Activated CD8-positive, alpha-beta T cell treated with anti-CD3 and anti-CD28 coated beads, Interleukin-2, amount 10 ng/mL, durations not matched to agents 7 days and 5 days (primary cell): ENCODE data around the gene GYS2. TPM values are rescaled to one million over a fixed set of nuclear protein-coding genes. Genes with fewer than 3 reads are reported as not detected.

Experiments used
- ATAC-seq: fragments of 150-1000 bp; cut with Tn5 transposase; one replicate; pipeline ENCODE4 v1.10.0; 2021; ENCODE audit warnings: moderate library complexity
- CTCF ChIA-PET: fragments of 350-600 bp; sonication (Branson Sonifier 250); formaldehyde crosslinking; loops from one replicate; lab custom pipeline; 2021; ENCODE audit warnings: antibody characterized with exemption; lab: Charles Lee
- POLR2A ChIA-PET: fragments of 350-600 bp; sonication (Branson Sonifier 250); formaldehyde crosslinking; loops from one replicate; lab custom pipeline; 2021; ENCODE audit warnings: antibody characterized with exemption; lab: Charles Lee
- DNase-seq: peaks from one replicate; pipeline ENCODE4 v3.0.0-alpha.2; 2020
- H3K27ac Mint-ChIP-seq: one replicate; pipeline ENCODE4 v1.8.0; 2021; ENCODE audit warnings: mild to moderate bottlenecking, mixed read lengths
- H3K27me3 Mint-ChIP-seq: one replicate; pipeline ENCODE4 v1.8.0; 2021; ENCODE audit warnings: low read depth, mixed read lengths
- H3K36me3 Mint-ChIP-seq: one replicate; pipeline ENCODE4 v1.8.0; 2021; ENCODE audit warnings: low read depth, mixed read lengths
- H3K4me1 Mint-ChIP-seq: one replicate; pipeline ENCODE4 v1.8.0; 2021; ENCODE audit warnings: low read depth, mixed read lengths
- H3K4me3 Mint-ChIP-seq: one replicate; pipeline ENCODE4 v1.8.0; 2021; ENCODE audit warnings: mild to moderate bottlenecking, mixed read lengths
- H3K9me3 Mint-ChIP-seq: one replicate; pipeline ENCODE4 v1.8.0; 2022; ENCODE audit warnings: mixed read lengths; ENCODE audit not compliant: insufficient read depth
- total RNA-seq, 2 experiments: library from RNA; stranded (reverse); gene quantifications; one replicate each; pipeline ENCODE4 v1.2.3, GENCODE V29; 2021

GYS2 gene
- total RNA-seq, 2 experiments from 2014 or later: not detected

GRCh38 chr12:21502164-21502496 lies 102.5 kb downstream of the GYS2 start:
- Mint-ChIP-seq H3K4me3 (no peak overlapping the region), H3K36me3 (peaks cover 29% of the 10 kb centered on the region), H3K9me3 (no peaks in the 10 kb centered on the region), H3K27me3 (no peaks in the 10 kb centered on the region), H3K27ac (no peak overlapping the region), H3K4me1 (peaks cover 54% of the 10 kb centered on the region)
- DNase-seq (no peak), ATAC-seq (no peak)
- POLR2A ChIA-PET: interaction anchor here (0.6 to 2.6 kb wide), 16 partner anchors 8 to 177 kb away, joined by 3 to 29 read pairs (median 4); partner anchors contain the start of genes LDHB and PYROXD1
- CTCF ChIA-PET: interaction anchor here (1.0 to 3.8 kb wide), 5 partner anchors 8 to 178 kb away, joined by 3 to 15 read pairs (median 3); no protein-coding TSS in a partner anchor

- DNase-seq (peak; percentile 96), ATAC-seq (peak; percentile 95)
- H3K27ac Mint-ChIP-seq: no peak within 1 kb of the TSS
- peaks cover 54% of the 10 kb centered on the region for H3K4me1 Mint-ChIP-seq
- H3K9me3 Mint-ChIP-seq: no peaks in the 10 kb centered on the region
- H3K27me3 Mint-ChIP-seq: no peaks in the 10 kb centered on the region
- ChIA-PET CTCF (interaction anchor here (1.0 to 3.8 kb wide), 6 partner anchors 9 to 179 kb away, joined by 3 to 15 read pairs (median 3); no protein-coding TSS in a partner anchor), POLR2A (interaction anchor here (0.6 to 2.6 kb wide), 21 partner anchors 9 to 515 kb away, joined by 3 to 29 read pairs (median 4); partner anchors contain the start of genes LDHB and PYROXD1)
- peaks cover 34% of the 10 kb centered on the region for H3K36me3 Mint-ChIP-seq
- H3K4me3 Mint-ChIP-seq: no peak within 1 kb of the TSS
These were observed 103.1 kb downstream of the GYS2 start, which contains the start of the genes GOLT1B and RECQL for GRCh38 chr12:21501258-21502163. TSS of gene GOLT1B (plus strand) at chr12:21501789. CDS start at chr12:21501924, 135 bp downstream. TSS of gene RECQL (minus strand) at chr12:21501635. CDS start at chr12:21499570, 2,065 bp downstream.

DNA sequence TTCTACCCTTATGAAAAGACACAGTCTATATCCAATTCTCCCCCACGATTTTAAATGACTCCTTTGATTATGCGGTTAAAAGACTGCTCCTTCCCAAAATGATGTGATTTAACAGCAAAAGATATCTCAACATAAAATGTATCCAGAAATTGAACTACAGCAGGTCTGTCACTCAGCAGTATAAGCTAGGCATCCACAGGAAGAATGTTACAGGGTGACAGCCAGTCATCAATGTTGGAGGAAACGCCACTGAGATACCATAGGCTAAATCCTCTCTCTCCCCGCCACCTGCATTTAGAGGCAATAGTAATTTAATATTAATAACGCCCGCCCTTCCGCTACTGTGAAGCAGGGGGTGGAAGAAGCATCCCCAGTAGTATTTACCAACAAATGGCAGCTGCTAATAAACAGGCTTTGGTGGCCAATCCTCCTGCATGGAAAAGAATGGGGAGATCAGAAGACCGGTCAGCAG lies 103.8 kb downstream of the GYS2 start:
- Mint-ChIP-seq H3K27me3 (no peaks in the 10 kb centered on the region), H3K4me1 (peaks cover 53% of the 10 kb centered on the region), H3K27ac (no peak overlapping the region), H3K36me3 (peaks cover 38% of the 10 kb centered on the region), H3K9me3 (no peaks in the 10 kb centered on the region), H3K4me3 (no peak overlapping the region)
- ATAC-seq (peak; percentile 2), DNase-seq (no peak)
- POLR2A ChIA-PET: interaction anchor here (1.0 to 2.6 kb wide), 11 partner anchors 10 to 179 kb away, joined by 3 to 29 read pairs (median 5); partner anchors contain the start of genes LDHB and PYROXD1
- CTCF ChIA-PET: interaction anchor here (1.2 to 3.8 kb wide), 3 partner anchors 9 to 180 kb away, joined by 3 to 15 read pairs (median 5); no protein-coding TSS in a partner anchor

GRCh38 chr12:21499765-21500164 lies 104.9 kb downstream of the GYS2 start:
- no peak overlapping the region for H3K27ac Mint-ChIP-seq
- peaks cover 45% of the 10 kb centered on the region for H3K36me3 Mint-ChIP-seq
- no peak for DNase-seq
- ATAC-seq: no peak
- H3K27me3 Mint-ChIP-seq: no peaks in the 10 kb centered on the region
- peaks cover 46% of the 10 kb centered on the region for H3K4me1 Mint-ChIP-seq
- ChIA-PET CTCF (interaction anchor here (1.0 to 3.8 kb wide), 2 partner anchors 21 to 181 kb away, joined by 3 to 15 read pairs; no protein-coding TSS in a partner anchor), POLR2A (no interaction called here)
- no peaks in the 10 kb centered on the region for H3K9me3 Mint-ChIP-seq
- peak overlapping the region; percentile 44 for H3K4me3 Mint-ChIP-seq

Other genes starting within 250 kb of the GYS2 start
- not detected for gene IAPP, start 231.9 kb downstream of the GYS2 start, total RNA-seq
- gene PYROXD1, start 167.2 kb downstream of the GYS2 start, total RNA-seq: 10 to 100 TPM; 25.3 to 28.7 TPM
- gene RECQL, start 103.2 kb downstream of the GYS2 start, total RNA-seq: 10 to 100 TPM; 92.3 to 92.6 TPM
- gene GOLT1B, start 103.1 kb downstream of the GYS2 start, total RNA-seq: 10 to 100 TPM; 37.3 to 37.5 TPM
- gene SPX, start 78.6 kb downstream of the GYS2 start, total RNA-seq: not detected
- gene LDHB, start 53.0 kb upstream of the GYS2 start, total RNA-seq: 1,000 to 10,000 TPM; 1,063 to 1,149 TPM
- not detected for gene KCNJ8, start 169.9 kb upstream of the GYS2 start, total RNA-seq